ENCODE results near the gene TMC1.

TMC1 gene

GRCh38 chr9:72618811-72619210 is 97.4 kb downstream of the TMC1 start:
- DNase-seq = no peak

GRCh38 chr9:72622186-72622585 is 100.8 kb downstream of the TMC1 start:
- no peak for DNase-seq

DNA sequence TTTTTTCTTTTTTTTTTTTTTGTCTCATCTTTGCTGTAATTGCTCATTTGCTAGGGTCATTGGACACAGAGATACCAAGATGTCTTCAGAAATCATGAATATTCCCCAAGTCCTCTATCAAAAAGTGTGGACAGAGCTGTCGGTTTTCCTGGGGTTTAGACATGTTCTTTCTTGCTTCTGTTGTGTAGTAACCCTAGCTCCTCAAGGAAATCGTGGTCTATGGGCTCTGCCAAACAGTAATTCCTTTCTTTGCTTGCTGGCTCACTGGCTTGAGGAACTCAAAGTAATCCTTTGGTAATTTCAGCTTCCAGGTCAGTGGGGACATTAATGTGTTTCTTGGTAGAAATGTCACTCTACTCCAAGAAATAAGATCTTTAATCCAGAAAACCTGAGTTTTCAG is 101.7 kb downstream of the TMC1 start:
- no peak for DNase-seq

GRCh38 chr9:72627147-72627546 is 105.7 kb downstream of the TMC1 start:
- DNase-seq = no peak

GRCh38 chr9:72627956-72628540 is 106.6 kb downstream of the TMC1 start:
- no peak for DNase-seq

- DNase-seq = peak in 1 of 2 donors; percentile 11
These were observed 112.6 kb downstream of the TMC1 start for GRCh38 chr9:72633966-72634365.

- DNase-seq = peak in 1 of 2 donors; percentile 3
These were observed 113.8 kb downstream of the TMC1 start for GRCh38 chr9:72635197-72635596.

- no peak for DNase-seq
These were observed 115.2 kb downstream of the TMC1 start for GRCh38 chr9:72636621-72637020.

GRCh38 chr9:72643651-72644050 is 122.2 kb downstream of the TMC1 start:
- DNase-seq = no peak

DNA sequence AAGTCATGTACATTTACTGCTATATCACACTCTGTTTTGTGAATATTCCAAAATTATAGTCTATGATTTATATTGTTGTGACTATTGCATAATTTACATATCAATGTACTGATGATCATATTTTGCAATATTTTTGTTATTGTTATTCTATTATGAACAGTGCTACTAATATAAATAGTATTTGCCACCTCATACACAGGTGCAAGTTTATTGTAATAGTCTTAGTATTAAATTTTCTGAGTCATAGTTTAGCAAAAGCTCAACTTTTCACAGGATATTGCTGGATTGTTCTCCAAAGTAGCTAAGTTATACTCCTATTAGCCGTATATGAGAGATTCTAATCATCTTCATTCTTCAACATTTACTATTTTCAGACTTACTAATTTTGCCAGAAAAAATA is 124.7 kb downstream of the TMC1 start:
- DNase-seq = no peak

- DNase-seq = no peak
These were observed 127.1 kb downstream of the TMC1 start for GRCh38 chr9:72648324-72649126.

DNA sequence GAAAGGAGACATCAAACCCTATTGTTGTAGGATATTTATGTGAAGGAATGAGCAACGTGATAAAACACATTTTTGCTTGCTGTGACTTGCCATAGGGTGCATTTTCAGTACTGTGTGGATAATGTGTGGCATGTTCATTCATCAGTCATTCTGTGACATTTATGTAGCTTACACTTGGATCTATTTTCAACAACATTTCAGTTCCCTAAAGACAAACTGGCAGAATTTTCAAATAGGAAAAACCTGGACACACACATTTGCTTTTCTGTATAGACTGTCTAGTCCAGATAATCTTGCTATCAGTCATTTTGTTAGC is 127.7 kb downstream of the TMC1 start:
- no peak for DNase-seq

DNA sequence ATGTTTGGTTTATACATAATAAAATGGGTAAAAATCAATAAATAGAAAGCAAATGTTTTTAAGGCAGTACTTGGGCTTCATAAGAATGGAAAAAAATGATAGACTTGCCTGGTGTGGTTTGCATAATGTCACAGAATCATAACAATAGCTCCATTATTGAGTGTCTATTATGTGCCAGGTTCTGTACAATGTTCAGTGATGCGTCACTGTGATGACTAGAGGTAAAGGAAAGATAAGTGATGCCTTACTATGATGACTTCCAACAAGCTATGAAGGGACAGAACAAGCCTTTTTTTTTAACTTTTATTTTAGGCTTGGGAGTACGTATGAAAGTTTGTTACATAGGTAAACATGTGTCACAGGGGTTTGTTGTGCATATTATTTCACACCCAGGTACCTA is 128.8 kb downstream of the TMC1 start:
- no peak for DNase-seq

GRCh38 chr9:72656021-72656420 is 134.6 kb downstream of the TMC1 start:
- DNase-seq = no peak

GRCh38 chr9:72657023-72657422 is 135.6 kb downstream of the TMC1 start:
- DNase-seq = no peak

DNA sequence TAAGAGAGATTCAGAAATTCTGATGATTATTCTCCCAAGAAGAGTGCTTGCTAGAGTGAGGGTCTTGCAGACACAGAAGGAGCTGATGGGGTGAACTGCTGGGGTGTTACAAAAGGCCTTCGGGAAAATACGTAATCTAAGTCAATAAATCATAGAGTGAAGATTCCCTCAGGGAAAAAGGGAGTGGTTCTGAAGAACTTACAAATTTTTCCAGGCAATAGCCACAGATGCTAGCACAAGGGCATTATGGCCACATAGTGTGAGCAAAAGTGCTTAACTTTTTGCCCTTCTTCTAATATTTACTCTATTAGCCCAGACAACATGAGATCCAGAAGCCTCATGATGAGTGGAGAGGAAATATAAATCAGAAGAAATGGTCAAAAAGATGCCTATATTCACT is 137.3 kb downstream of the TMC1 start:
- DNase-seq = no peak

DNA sequence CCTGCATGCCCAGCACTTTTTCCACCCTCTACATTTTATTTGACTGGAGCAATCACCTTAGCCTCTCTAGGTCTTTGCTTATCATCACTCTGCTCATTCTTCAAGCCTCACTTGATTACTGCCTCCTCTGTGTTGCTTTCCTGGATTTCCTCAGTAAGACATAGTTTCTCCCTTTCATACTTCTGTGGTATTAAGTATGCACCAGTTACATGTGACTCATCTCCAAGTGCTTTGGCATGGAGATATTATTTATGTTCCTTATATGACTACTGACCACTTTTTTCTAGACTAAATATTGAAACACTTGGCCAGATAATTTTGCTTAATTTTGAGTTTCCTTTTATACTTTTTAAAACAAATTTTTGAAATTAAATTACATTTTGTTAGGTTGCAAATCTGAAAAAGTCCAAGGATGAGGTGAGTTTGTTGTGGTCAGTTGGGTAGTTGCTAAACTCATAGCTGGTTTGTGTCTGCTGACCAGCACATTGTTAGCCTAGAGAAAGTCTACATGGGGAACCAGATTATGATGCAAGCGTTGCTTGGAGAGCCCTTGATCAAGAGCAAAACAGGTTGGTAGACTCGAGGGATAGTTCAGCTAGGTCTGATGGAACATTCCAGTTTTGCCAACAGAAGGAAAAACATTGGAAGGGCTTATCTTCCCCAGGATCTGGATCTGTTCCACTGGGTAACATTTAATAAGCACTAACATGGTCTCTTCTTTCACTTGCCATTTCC is 140.2 kb downstream of the TMC1 start:
- no peak for DNase-seq

DNA sequence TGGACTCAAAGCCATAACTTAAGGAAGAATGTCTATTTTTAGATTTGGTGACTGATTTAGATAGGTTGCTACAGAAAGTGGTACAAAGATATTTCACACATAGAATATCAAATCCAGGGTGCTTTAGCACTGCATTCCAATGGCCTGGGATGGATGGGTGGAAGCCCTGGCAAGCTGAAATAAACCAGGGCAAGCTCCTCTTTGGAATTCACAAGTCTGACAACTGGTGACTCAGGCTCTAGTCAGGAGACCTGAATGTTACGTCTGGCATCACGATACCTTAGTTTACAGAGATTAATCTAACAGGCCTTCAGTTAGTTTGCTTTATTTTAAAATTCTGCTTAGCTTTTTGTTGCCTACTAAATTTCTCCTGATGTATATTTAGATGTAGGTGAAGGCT is 144.0 kb downstream of the TMC1 start:
- no peak for DNase-seq

GRCh38 chr9:72667181-72667580 is 145.8 kb downstream of the TMC1 start:
- no peak for DNase-seq

- DNase-seq = no peak
These were observed 153.6 kb downstream of the TMC1 start for GRCh38 chr9:72674961-72675360.

- DNase-seq = no peak
These were observed 154.2 kb downstream of the TMC1 start for GRCh38 chr9:72675586-72675985.

GRCh38 chr9:72680593-72681282 is 159.3 kb downstream of the TMC1 start:
- no peak for DNase-seq

DNA sequence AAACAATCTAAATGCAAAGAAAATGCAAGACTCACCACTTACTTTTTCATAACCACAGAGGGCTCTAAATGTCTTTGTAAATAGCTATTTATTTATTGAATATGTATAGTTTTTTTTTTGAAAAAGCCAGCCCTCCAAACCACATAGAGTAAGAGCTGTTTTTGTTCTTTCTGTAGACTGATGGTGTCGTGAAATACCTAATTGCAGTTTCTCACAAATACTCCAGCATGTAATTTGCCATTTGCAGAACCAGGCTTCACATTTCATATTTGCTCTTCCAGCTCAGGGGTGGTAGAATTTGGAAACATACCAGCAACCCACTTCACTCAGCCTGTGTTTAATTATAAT is 159.8 kb downstream of the TMC1 start:
- DNase-seq = no peak

- DNase-seq = no peak
These were observed 163.2 kb downstream of the TMC1 start for GRCh38 chr9:72684615-72685014.
